CD14-positive monocyte (primary cell): ENCODE data around the gene CTSO. TPM values are rescaled to one million over a fixed set of nuclear protein-coding genes. Genes with fewer than 3 reads are reported as not detected.

Experiments used
- DNase-seq, 3 donors: peaks; one replicate each; pipeline ENCODE4 v3.0.0-alpha.2; 2011 to 2022
- H2AFZ ChIP-seq: 2 replicates; pipeline ENCODE4 v1.6.0; 2012; ENCODE audit warnings: mild to moderate bottlenecking, low read depth, low read length, inconsistent platforms; ENCODE audit not compliant: insufficient read depth, poor library complexity, severe bottlenecking
- H3K27ac ChIP-seq, 2 donors: 1 replicate in 1 of 2; 2 replicates in 1 of 2; pipeline ENCODE4 v1.5.1; 2012 to 2013; ENCODE audit warnings: low read length in 2 of 2, control low read depth in 1 of 2, inconsistent platforms in 1 of 2, low read depth in 1 of 2, mild to moderate bottlenecking in 1 of 2
- H3K27me3 ChIP-seq, 2 donors: one replicate each; pipeline versions ENCODE4 v1.6.0 to v1.6.1; 2011 to 2013; ENCODE audit warnings: low read length in 2 of 2; ENCODE audit not compliant: control insufficient read depth in 2 of 2, insufficient read depth in 2 of 2
- H3K36me3 ChIP-seq, 2 donors: replicated peaks in 1 of 2; 1 replicate in 1 of 2; 2 replicates in 1 of 2; pipeline versions ENCODE4 v1.5.1 to v1.6.1; 2012 to 2013; ENCODE audit warnings: low read length in 2 of 2, control low read depth in 1 of 2, inconsistent platforms in 1 of 2, mild to moderate bottlenecking in 1 of 2; ENCODE audit not compliant: insufficient read depth in 2 of 2, control insufficient read depth in 1 of 2
- H3K4me1 ChIP-seq, 2 donors: 1 replicate in 1 of 2; 2 replicates in 1 of 2; pipeline versions ENCODE4 v1.5.1 to v1.6.1; 2012 to 2013; ENCODE audit warnings: low read length in 2 of 2, control low read depth in 1 of 2, inconsistent platforms in 1 of 2, mild to moderate bottlenecking in 1 of 2, moderate library complexity in 1 of 2; ENCODE audit not compliant: insufficient read depth in 2 of 2, control insufficient read depth in 1 of 2
- H3K4me2 ChIP-seq: replicated peaks from 2 replicates; pipeline ENCODE3; 2012; ENCODE audit warnings: low read length, moderate library complexity, mild to moderate bottlenecking; ENCODE audit not compliant: poor library complexity, severe bottlenecking; ENCODE audit errors: extremely low read depth
- H3K4me3 ChIP-seq, 3 experiments: fragments of 200-600 bp in 1 of 3; sonication (generic) in 1 of 3; replicated peaks in 1 of 3; 1 replicate in 2 of 3; 2 replicates in 1 of 3; pipeline ENCODE4 v1.5.1; 2011 to 2013; ENCODE audit warnings: low read length in 3 of 3, mild to moderate bottlenecking in 3 of 3, control low read depth in 2 of 3, low read depth in 2 of 3, inconsistent platforms in 1 of 3, moderate library complexity in 1 of 3
- H3K79me2 ChIP-seq: 2 replicates; pipeline ENCODE4 v1.6.0; 2012; ENCODE audit warnings: mild to moderate bottlenecking, control low read depth, inconsistent platforms, low read length, moderate library complexity; ENCODE audit not compliant: insufficient read depth
- H3K9ac ChIP-seq: 2 replicates; pipeline ENCODE4 v1.6.0; 2017; ENCODE audit warnings: low read length, mild to moderate bottlenecking; ENCODE audit not compliant: insufficient read depth, poor library complexity, severe bottlenecking
- H3K9me3 ChIP-seq, 2 donors: replicated peaks in 1 of 2; 1 replicate in 1 of 2; 2 replicates in 1 of 2; pipeline versions ENCODE4 v1.5.1 to v1.6.1; 2012 to 2013; ENCODE audit warnings: low read length in 2 of 2, control low read depth in 1 of 2; ENCODE audit not compliant: control insufficient read depth in 1 of 2, insufficient read depth in 1 of 2
- H4K20me1 ChIP-seq: 2 replicates; pipeline ENCODE4 v1.6.0; 2012; ENCODE audit warnings: mild to moderate bottlenecking, low read length, control low read depth, moderate library complexity; ENCODE audit not compliant: insufficient read depth
- H3K27ac Mint-ChIP-seq, 7 donors: one replicate each; pipeline ENCODE4 v1.8.0; 2020; ENCODE audit warnings: mild to moderate bottlenecking in 7 of 7, mixed read lengths in 7 of 7, moderate library complexity in 6 of 7, inconsistent platforms in 2 of 7
- H3K27me3 Mint-ChIP-seq, 3 donors: one replicate each; pipeline ENCODE4 v1.8.0; 2021 to 2022; ENCODE audit warnings: low read depth in 3 of 3, mild to moderate bottlenecking in 3 of 3, mixed read lengths in 3 of 3, moderate library complexity in 3 of 3, inconsistent platforms in 1 of 3
- H3K36me3 Mint-ChIP-seq, 2 donors: one replicate each; pipeline ENCODE4 v1.8.0; 2020; ENCODE audit warnings: mixed read lengths in 2 of 2, inconsistent platforms in 1 of 2, mild to moderate bottlenecking in 1 of 2
- H3K4me1 Mint-ChIP-seq: one replicate; pipeline ENCODE4 v1.8.0; 2020; ENCODE audit warnings: mild to moderate bottlenecking, mixed read lengths
- H3K4me3 Mint-ChIP-seq, 2 donors: one replicate each; pipeline ENCODE4 v1.8.0; 2020; ENCODE audit warnings: mild to moderate bottlenecking in 2 of 2, mixed read lengths in 2 of 2, moderate library complexity in 1 of 2
- H3K9me3 Mint-ChIP-seq, 7 donors: one replicate each; pipeline ENCODE4 v1.8.0; 2020 to 2022; ENCODE audit warnings: mixed read lengths in 7 of 7, mild to moderate bottlenecking in 6 of 7, moderate library complexity in 6 of 7, inconsistent platforms in 2 of 7
- CTCF ChIP-seq: fragments of 200-600 bp; IDR thresholded peaks from one replicate; pipeline ENCODE4 v1.8.0; 2022; ENCODE audit warnings: antibody characterized with exemption, mild to moderate bottlenecking
- WGBS: methylation state at CpG from one replicate; pipeline ENCODE4 v1.1.5; 2013; ENCODE audit warnings: missing lambda C conversion rate; ENCODE audit not compliant: insufficient coverage; 5-methylcytosine and 5-hydroxymethylcytosine counted together
- intact Hi-C, 2 donors: fragments of 100-400 bp; cut with micrococcal nuclease; formaldehyde crosslinking; loops; one replicate each; pipeline versions ENCODE4 v1.15.0 to v1.15.1; 2023
- polyA plus RNA-seq, 3 donors: library from polyadenylated mRNA; depleted of rRNA in 1 of 3; unstranded in 2 of 3; stranded (reverse) in 1 of 3; fragments of 300-500 nt in 2 of 3; fragments of >200 nt in 1 of 3; fragmentation: Illumina TruSeq in 2 of 3; gene quantifications; 1 replicate in 2 of 3; 2 replicates in 1 of 3; pipeline ENCODE4 v1.2.3, GENCODE V29; 2012 to 2021

The CTSO gene
- polyA plus RNA-seq, 3 donors, result 18.6 to 49.1 (median 44.7) TPM

GRCh38 chr4:155984106-155984797 lies 30.6 kb upstream of the CTSO start:
- H3K4me1 ChIP-seq, result no peaks in the 10 kb centered on the region
- H3K79me2 ChIP-seq, result no peaks in the 10 kb centered on the region
- WGBS, result no CpG with 5 or more reads among the region's 4 CpGs
- no peak overlapping the region for H3K4me2 ChIP-seq
- Mint-ChIP-seq H3K4me3 (no peak overlapping the region), H3K27me3 (peaks cover 0 to 4% (median 3%) of the 10 kb centered on the region in 3 donors), H3K36me3 (no peaks in the 10 kb centered on the region), H3K9me3 (peaks cover 0 to 5% (median 2%) of the 10 kb centered on the region in 7 donors), H3K27ac (no peak overlapping the region), H3K4me1 (no peaks in the 10 kb centered on the region)
- no peak for DNase-seq
- H3K9me3 ChIP-seq, result no peaks in the 10 kb centered on the region
- no peaks in the 10 kb centered on the region for H4K20me1 ChIP-seq
- no peak overlapping the region for H2AFZ ChIP-seq
- intact Hi-C loops, result no loop called here
- no peak for TF ChIP-seq CTCF
- no peak overlapping the region for H3K4me3 ChIP-seq
- no peaks in the 10 kb centered on the region for H3K36me3 ChIP-seq
- H3K27ac ChIP-seq, result no peak overlapping the region
- no peaks in the 10 kb centered on the region for H3K27me3 ChIP-seq
- no peak overlapping the region for H3K9ac ChIP-seq

- peaks cover 0 to 7% (median 3%) of the 10 kb centered on the region in 7 donors for H3K9me3 Mint-ChIP-seq
- Histone ChIP-seq H4K20me1 (no peaks in the 10 kb centered on the region), H3K9me3 (no peaks in the 10 kb centered on the region), H3K27ac (no peak overlapping the region), H3K9ac (no peak overlapping the region), H3K4me3 (no peak overlapping the region), H3K79me2 (no peaks in the 10 kb centered on the region), H3K27me3 (no peaks in the 10 kb centered on the region), H3K4me2 (no peak overlapping the region), H3K36me3 (no peaks in the 10 kb centered on the region), H2AFZ (no peak overlapping the region), H3K4me1 (no peaks in the 10 kb centered on the region)
- no peak overlapping the region for H3K4me3 Mint-ChIP-seq
- H3K4me1 Mint-ChIP-seq, result no peaks in the 10 kb centered on the region
- WGBS, result no CpG with 5 or more reads among the region's 2 CpGs
- intact Hi-C loops, result no loop called here
- no peak for TF ChIP-seq CTCF
- no peak overlapping the region for H3K27ac Mint-ChIP-seq
- peaks cover 0 to 4% (median 0%) of the 10 kb centered on the region in 3 donors for H3K27me3 Mint-ChIP-seq
- H3K36me3 Mint-ChIP-seq, result no peaks in the 10 kb centered on the region
- no peak for DNase-seq
Measured at GRCh38 chr4:155982736-155983385, 29.2 kb upstream of the CTSO start.
